ENCODE results near the gene CDH10. TPM values are rescaled to one million over a fixed set of nuclear protein-coding genes. Genes with fewer than 3 reads are reported as not detected.

CDH10 gene
- total RNA-seq, 1 experiment from 2014 or later = 0.22 TPM

GRCh38 chr5:24555229-24555628 is 89.5 kb downstream of the CDH10 start:
- CTCF ChIA-PET = no interaction called here
- Mint-ChIP-seq H3K36me3 (no peaks in the 10 kb centered on the region), H3K4me1 (no peaks in the 10 kb centered on the region), H3K27ac (no peak overlapping the region), H3K9me3 (no peaks in the 10 kb centered on the region), H3K4me3 (no peak overlapping the region), H3K27me3 (ENCODE audit: low read depth) (no peaks in the 10 kb centered on the region)
- POLR2A ChIA-PET = no interaction called here
- ATAC-seq (no peak), DNase-seq (ENCODE audit: low spot score) (no peak)
- TF ChIP-seq SP1 (CRISPR knock-in tag; conservative IDR thresholded peaks at IDR 0.05) (no peak), IRF2 (CRISPR knock-in tag; IDR thresholded peaks at IDR 0.05; ENCODE audit: borderline replicate concordance, low read depth) (no peak), E2F5 (CRISPR knock-in tag; IDR thresholded peaks at IDR 0.05) (no peak), ZNF416 (CRISPR knock-in tag; IDR thresholded peaks at IDR 0.05) (no peak), GRHL2 (CRISPR knock-in tag; IDR thresholded peaks at IDR 0.05; ENCODE audit: insufficient replicate concordance, severe bottlenecking) (no peak), ZNF512 (CRISPR knock-in tag; IDR thresholded peaks at IDR 0.05; ENCODE audit: borderline replicate concordance) (no peak), FOXJ3 (CRISPR knock-in tag; IDR thresholded peaks at IDR 0.05; ENCODE audit: borderline replicate concordance) (no peak), MLX (CRISPR knock-in tag; IDR thresholded peaks at IDR 0.05) (no peak), ZNF423 (CRISPR knock-in tag; IDR thresholded peaks at IDR 0.05) (no peak), EMX1 (CRISPR knock-in tag; IDR thresholded peaks at IDR 0.05) (no peak), AR (CRISPR knock-in tag; IDR thresholded peaks at IDR 0.05) (no peak), TEAD1 (CRISPR knock-in tag; IDR thresholded peaks at IDR 0.05) (no peak), ARID4B (CRISPR knock-in tag; IDR thresholded peaks at IDR 0.05; ENCODE audit: borderline replicate concordance) (no peak), ZNF138 (CRISPR knock-in tag; conservative IDR thresholded peaks at IDR 0.05) (no peak), ZNF281 (CRISPR knock-in tag; IDR thresholded peaks at IDR 0.05) (no peak), HMGXB4 (CRISPR knock-in tag; IDR thresholded peaks at IDR 0.05) (no peak), TCF7 (CRISPR knock-in tag; IDR thresholded peaks at IDR 0.05; ENCODE audit: low read depth) (no peak), ERG (CRISPR knock-in tag; IDR thresholded peaks at IDR 0.05) (no peak)
